Activated CD4-positive, alpha-beta T cell treated with anti-CD3 and anti-CD28 coated beads for 48 hours (primary cell): ENCODE data around the gene TFEB.

Source experiments
- DNase-seq: peaks from one replicate; pipeline ENCODE4 v3.0.0-alpha.2; 2020

TFEB gene

GRCh38 chr6:41736800-41737555, 1.6 kb upstream of the TFEB start:
- DNase-seq = no peak

GRCh38 chr6:41736186-41736733, 852 bp upstream of the TFEB start:
- no peak for DNase-seq

- DNase-seq = peak; percentile 69
Measured at GRCh38 chr6:41734666-41735426, 562 bp downstream of the TFEB start.

- DNase-seq = peak; percentile 62
Measured at GRCh38 chr6:41733707-41734665, 1.4 kb downstream of the TFEB start.

- no peak for DNase-seq
Measured at GRCh38 chr6:41733360-41733706, 2.1 kb downstream of the TFEB start.

- DNase-seq = peak; percentile 57
Measured at GRCh38 chr6:41732591-41733359, 2.6 kb downstream of the TFEB start.

GRCh38 chr6:41732149-41732548, 3.3 kb downstream of the TFEB start:
- DNase-seq = no peak

- no peak for DNase-seq
Measured at GRCh38 chr6:41731561-41732086, 3.8 kb downstream of the TFEB start.

- no peak for DNase-seq
Measured at GRCh38 chr6:41730531-41731436, 4.6 kb downstream of the TFEB start.

- DNase-seq = no peak
Measured at GRCh38 chr6:41729624-41730023, 5.8 kb downstream of the TFEB start.

GRCh38 chr6:41728954-41729353, 6.5 kb downstream of the TFEB start:
- DNase-seq = no peak

GRCh38 chr6:41728073-41728936, 7.1 kb downstream of the TFEB start:
- no peak for DNase-seq

GRCh38 chr6:41727705-41728072, 7.7 kb downstream of the TFEB start:
- no peak for DNase-seq

- no peak for DNase-seq
Measured at GRCh38 chr6:41726876-41727275, 8.5 kb downstream of the TFEB start.

- no peak for DNase-seq
Measured at GRCh38 chr6:41724586-41725501, 10.6 kb downstream of the TFEB start.

GRCh38 chr6:41724228-41724580, 11.2 kb downstream of the TFEB start:
- DNase-seq = no peak

- DNase-seq = no peak
Measured at GRCh38 chr6:41723530-41724227, 11.7 kb downstream of the TFEB start.

- no peak for DNase-seq
Measured at GRCh38 chr6:41722969-41723529, 12.4 kb downstream of the TFEB start.
